Neural cell (in vitro differentiated cells): Measurements from ENCODE around the gene CDX1. TPM values are rescaled to one million over a fixed set of nuclear protein-coding genes. Genes with fewer than 3 reads are reported as not detected.

ENCODE experiments used
- H2AFZ ChIP-seq: fragments of 200-600, 300-800 bp; sonication (generic), shearing (Covaris generic); 2 replicates; pipeline ENCODE4 v1.6.0; 2014; ENCODE audit warnings: low read depth, mild to moderate bottlenecking, antibody characterized with exemption, low read length, moderate library complexity
- H3F3A ChIP-seq: fragments of 200-600 bp; shearing (Covaris generic); 2 replicates; pipeline ENCODE4 v1.6.1; 2016; ENCODE audit warnings: mild to moderate bottlenecking, moderate library complexity, mixed read lengths, antibody characterized with exemption, low read length; ENCODE audit not compliant: insufficient read depth, poor library complexity, severe bottlenecking
- H3K27ac ChIP-seq: fragments of 200-600, 300-800 bp; sonication (generic), shearing (Covaris generic); 2 replicates; pipeline ENCODE4 v1.5.1; 2014; ENCODE audit warnings: mild to moderate bottlenecking, low read length, moderate library complexity
- H3K27me3 ChIP-seq: fragments of 300-800, 200-600 bp; sonication (generic), shearing (Covaris generic); 2 replicates; pipeline ENCODE4 v1.6.0; 2014; ENCODE audit warnings: mild to moderate bottlenecking, low read depth, low read length, moderate library complexity; ENCODE audit not compliant: insufficient read depth
- H3K36me3 ChIP-seq: fragments of 300-800, 200-600 bp; sonication (generic), shearing (Covaris generic); 2 replicates; pipeline ENCODE4 v1.5.1; 2014; ENCODE audit warnings: mild to moderate bottlenecking, antibody characterized with exemption, low read length, moderate library complexity; ENCODE audit not compliant: insufficient read depth
- H3K4me2 ChIP-seq: fragments of 300-800, 200-600 bp; sonication (generic), shearing (Covaris generic); 2 replicates; pipeline ENCODE4 v1.6.0; 2014; ENCODE audit warnings: mild to moderate bottlenecking, low read length
- H3K4me3 ChIP-seq: fragments of 300-800, 200-600 bp; sonication (generic), shearing (Covaris generic); 2 replicates; pipeline ENCODE4 v1.5.1; 2014; ENCODE audit warnings: mild to moderate bottlenecking, low read length, moderate library complexity
- H3K79me2 ChIP-seq: fragments of 200-600 bp; shearing (Covaris generic); replicated peaks from 2 replicates; pipeline ENCODE4 v1.6.0; 2014; ENCODE audit warnings: mild to moderate bottlenecking, low read length, moderate library complexity; ENCODE audit not compliant: insufficient read depth
- H3K9ac ChIP-seq: fragments of 300-800, 200-600 bp; sonication (generic), shearing (Covaris generic); 2 replicates; pipeline ENCODE4 v1.6.1; 2016; ENCODE audit warnings: mild to moderate bottlenecking, low read length, mixed read lengths
- H3K9me2 ChIP-seq: fragments of 200-600 bp; shearing (Covaris generic); 2 replicates; pipeline ENCODE4 v1.6.1; 2016; ENCODE audit warnings: mild to moderate bottlenecking, low read length, mixed read lengths; ENCODE audit not compliant: insufficient read depth
- H3K9me3 ChIP-seq: fragments of 200-600, 300-800 bp; sonication (generic), shearing (Covaris generic); 2 replicates; pipeline ENCODE4 v1.6.1; 2016; ENCODE audit warnings: mild to moderate bottlenecking, mixed run types, low read length, moderate library complexity, mixed read lengths
- H4K20me1 ChIP-seq: fragments of 200-600 bp; shearing (Covaris generic); 2 replicates; pipeline ENCODE4 v1.6.1; 2016; ENCODE audit warnings: mild to moderate bottlenecking, mixed run types; ENCODE audit not compliant: insufficient read depth
- CTCF ChIP-seq: fragments of 450-650 bp; IDR thresholded peaks from 2 replicates; pipeline ENCODE4 v1.5.1; 2014; ENCODE audit warnings: antibody characterized with exemption, mild to moderate bottlenecking, moderate library complexity; ENCODE audit not compliant: poor library complexity, severe bottlenecking
- EP300 ChIP-seq: fragments of 450-650 bp; conservative IDR thresholded peaks from 2 replicates; pipeline ENCODE4 v1.6.1; 2014; ENCODE audit warnings: antibody characterized with exemption, mild to moderate bottlenecking, moderate library complexity; ENCODE audit not compliant: poor library complexity, severe bottlenecking
- EZH2 ChIP-seq: fragments of 200-600, 300-800 bp; shearing (Covaris generic), sonication (generic); IDR thresholded peaks from 2 replicates; pipeline ENCODE4 v1.6.1; 2014; ENCODE audit warnings: antibody characterized with exemption, low read length, borderline replicate concordance, mild to moderate bottlenecking; ENCODE audit not compliant: insufficient read depth, poor library complexity, severe bottlenecking
- MXI1 ChIP-seq: fragments of 450-650 bp; conservative IDR thresholded peaks from 2 replicates; pipeline ENCODE4 v1.6.1; 2014; ENCODE audit warnings: antibody characterized with exemption, mild to moderate bottlenecking; ENCODE audit not compliant: poor library complexity, severe bottlenecking
- POLR2AphosphoS5 ChIP-seq: IDR thresholded peaks from 2 replicates; pipeline ENCODE4 v1.6.1; 2012
- RAD21 ChIP-seq: fragments of 450-650 bp; conservative IDR thresholded peaks from 2 replicates; pipeline ENCODE4 v1.6.1; 2014; ENCODE audit warnings: antibody characterized with exemption, mild to moderate bottlenecking, moderate library complexity
- REST ChIP-seq: IDR thresholded peaks from 2 replicates; pipeline ENCODE4 v1.6.1; 2012; ENCODE audit warnings: borderline replicate concordance
- SMC3 ChIP-seq: fragments of 450-650 bp; conservative IDR thresholded peaks from 2 replicates; pipeline ENCODE4 v1.6.1; 2014; ENCODE audit warnings: antibody characterized with exemption, mild to moderate bottlenecking, moderate library complexity; ENCODE audit not compliant: poor library complexity
- TAF1 ChIP-seq: IDR thresholded peaks from 2 replicates; pipeline ENCODE4 v1.6.1; 2012; ENCODE audit warnings: low read depth
- polyA plus RNA-seq: library from polyadenylated mRNA; depleted of rRNA; stranded (reverse); fragments of >200 nt; gene quantifications from 2 replicates; pipeline ENCODE4 v1.2.3, GENCODE V29; 2014

CDX1 gene
- polyA plus RNA-seq, 1 donor from 2014 or later = not detected

GRCh38 chr5:150168864-150169263, 2.3 kb downstream of the CDX1 start:
- H3K9me2 ChIP-seq = no peaks in the 10 kb centered on the region
- no peak overlapping the region for H3K4me3 ChIP-seq
- no peaks in the 10 kb centered on the region for H3K36me3 ChIP-seq
- no peak overlapping the region for H3K4me2 ChIP-seq
- no peak for TF ChIP-seq MXI1
- no peak for TF ChIP-seq REST
- TF ChIP-seq TAF1 = no peak
- TF ChIP-seq POLR2AphosphoS5 = no peak
- TF ChIP-seq RAD21 = no peak
- TF ChIP-seq EZH2 = no peak
- no peak for TF ChIP-seq CTCF
- no peak for TF ChIP-seq EP300
- TF ChIP-seq SMC3 = no peak
- no peak overlapping the region for H3K27ac ChIP-seq
- no peaks in the 10 kb centered on the region for H3F3A ChIP-seq
- H3K9ac ChIP-seq = no peak overlapping the region
- H4K20me1 ChIP-seq = no peaks in the 10 kb centered on the region
- peaks cover 31% of the 10 kb centered on the region for H3K27me3 ChIP-seq
- H3K9me3 ChIP-seq = no peaks in the 10 kb centered on the region
- no peak overlapping the region for H2AFZ ChIP-seq
- no peaks in the 10 kb centered on the region for H3K79me2 ChIP-seq

GRCh38 chr5:150172145-150172544, 5.6 kb downstream of the CDX1 start:
- Histone ChIP-seq H3K9ac (no peak overlapping the region), H3K36me3 (no peaks in the 10 kb centered on the region), H3K27me3 (peaks cover 16% of the 10 kb centered on the region), H2AFZ (no peak overlapping the region), H3K9me2 (no peaks in the 10 kb centered on the region), H3K4me2 (no peak overlapping the region), H4K20me1 (no peaks in the 10 kb centered on the region), H3F3A (no peaks in the 10 kb centered on the region), H3K27ac (no peak overlapping the region), H3K79me2 (no peaks in the 10 kb centered on the region), H3K4me3 (no peak overlapping the region), H3K9me3 (no peaks in the 10 kb centered on the region)
- TF ChIP-seq SMC3 = no peak
- TF ChIP-seq POLR2AphosphoS5 = no peak

GRCh38 chr5:150172556-150172955, 6.0 kb downstream of the CDX1 start:
- TF ChIP-seq RAD21 = no peak
- no peak for TF ChIP-seq POLR2AphosphoS5
- no peak for TF ChIP-seq MXI1
- no peak for TF ChIP-seq EZH2
- TF ChIP-seq SMC3 = no peak
- no peak for TF ChIP-seq TAF1
- Histone ChIP-seq H3K9ac (no peak overlapping the region), H3K36me3 (no peaks in the 10 kb centered on the region), H3K4me3 (no peak overlapping the region), H3K9me3 (no peaks in the 10 kb centered on the region), H3K79me2 (no peaks in the 10 kb centered on the region), H3K4me2 (no peak overlapping the region), H4K20me1 (no peaks in the 10 kb centered on the region), H3K27ac (no peak overlapping the region), H3F3A (no peaks in the 10 kb centered on the region), H2AFZ (no peak overlapping the region), H3K27me3 (peaks cover 12% of the 10 kb centered on the region), H3K9me2 (no peaks in the 10 kb centered on the region)
